Mucosa of descending colon (tissue), 3 donors: ENCODE results near the gene LIMS2. TPM values are rescaled to one million over a fixed set of nuclear protein-coding genes. Genes with fewer than 3 reads are reported as not detected.

ENCODE experiments used
- ATAC-seq: fragments of 200-7000 bp; cut with Tn5 transposase; one replicate; pipeline ENCODE4 v1.9.1; 2020; ENCODE audit warnings: mild to moderate bottlenecking, moderate library complexity
- DNase-seq, 3 donors: peaks; one replicate each; pipeline ENCODE4 v3.0.0-alpha.2; 2020
- H3K36me3 ChIP-seq: fragments of 200-600 bp; one replicate; pipeline ENCODE4 v1.8.0; 2021; ENCODE audit warnings: low read depth, mild to moderate bottlenecking
- H3K4me1 ChIP-seq: fragments of 200-600 bp; one replicate; pipeline ENCODE4 v1.8.0; 2021; ENCODE audit warnings: low read depth, mild to moderate bottlenecking
- H3K4me3 ChIP-seq: fragments of 200-600 bp; one replicate; pipeline ENCODE4 v1.8.0; 2021; ENCODE audit warnings: mild to moderate bottlenecking
- H3K9me3 ChIP-seq: fragments of 200-600 bp; one replicate; pipeline ENCODE4 v1.8.0; 2021; ENCODE audit warnings: mild to moderate bottlenecking
- CTCF ChIP-seq: fragments of 200-600 bp; IDR thresholded peaks from one replicate; pipeline ENCODE4 v1.8.0; 2022; ENCODE audit warnings: antibody characterized with exemption, mild to moderate bottlenecking
- intact Hi-C, 2 donors: fragments of 100-400 bp; cut with DNase I in 1 of 2; cut with micrococcal nuclease in 1 of 2; formaldehyde crosslinking; loops; one replicate each; pipeline versions ENCODE4 v1.11.0 to v1.11.1; 2022; cut with DNase I, micrococcal nuclease
- total RNA-seq, 3 donors: library from RNA; stranded (reverse); fragmentation: NEBNext Ultra II Directional in 2 of 3; extraction: Animal tissue kit (Norgen Biotek cat#: 25700) in 2 of 3; gene quantifications; one replicate each; pipeline versions ENCODE4 v1.2.1 to v1.2.4, GENCODE V29; 2021 to 2023
- donor health status: DM: no; HTN: no; CAD: no; lungs with moderate emphysema.
- donor health status: DM: no; HTN: no; CAD: no.
- donor health status: DM: no; HTN: yes; CAD: no.

The LIMS2 gene
- total RNA-seq, 3 donors from 2014 or later, result 12.5 to 478 (median 29.9) TPM

DNA sequence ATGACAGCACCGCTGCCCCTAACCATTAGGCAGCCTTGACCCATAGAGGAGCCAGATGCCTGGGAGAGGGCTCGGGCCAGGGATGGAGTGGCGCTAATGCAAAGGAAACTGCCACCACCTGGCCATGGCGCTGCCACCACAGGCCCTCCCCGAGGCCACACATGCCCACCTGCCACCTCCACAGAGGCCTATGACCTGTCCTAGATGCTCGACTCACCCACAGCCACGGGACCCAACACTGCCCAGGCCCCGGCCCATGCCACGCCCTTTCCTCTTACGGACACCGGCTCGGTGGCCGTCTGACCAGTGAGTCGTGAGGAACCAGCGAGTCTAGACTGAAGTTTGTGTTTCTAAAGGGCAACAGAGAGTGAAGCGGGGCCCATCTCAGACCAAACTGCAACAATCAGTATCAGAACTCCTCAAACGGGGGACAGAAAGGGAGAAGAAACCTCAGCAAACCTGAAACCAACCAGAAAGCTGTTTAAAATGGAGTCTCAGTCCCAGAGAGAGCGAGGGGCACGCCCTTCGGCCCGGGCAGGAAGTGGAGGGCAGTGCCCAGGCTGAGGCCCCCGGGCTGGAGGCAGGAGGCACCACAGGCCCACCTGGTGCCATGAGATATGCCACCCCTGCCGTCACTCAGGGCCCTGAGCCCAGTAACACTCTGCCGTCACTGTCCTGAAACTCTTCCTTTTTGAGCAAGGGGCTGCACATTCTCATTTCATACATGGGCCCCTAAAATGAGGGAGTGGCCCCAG, 28.7 kb downstream of the LIMS2 start:
- H3K4me1 ChIP-seq, result peaks cover 6% of the 10 kb centered on the region
- peak in 2 of 3 donors; percentile 16 to 46 for DNase-seq

DNA sequence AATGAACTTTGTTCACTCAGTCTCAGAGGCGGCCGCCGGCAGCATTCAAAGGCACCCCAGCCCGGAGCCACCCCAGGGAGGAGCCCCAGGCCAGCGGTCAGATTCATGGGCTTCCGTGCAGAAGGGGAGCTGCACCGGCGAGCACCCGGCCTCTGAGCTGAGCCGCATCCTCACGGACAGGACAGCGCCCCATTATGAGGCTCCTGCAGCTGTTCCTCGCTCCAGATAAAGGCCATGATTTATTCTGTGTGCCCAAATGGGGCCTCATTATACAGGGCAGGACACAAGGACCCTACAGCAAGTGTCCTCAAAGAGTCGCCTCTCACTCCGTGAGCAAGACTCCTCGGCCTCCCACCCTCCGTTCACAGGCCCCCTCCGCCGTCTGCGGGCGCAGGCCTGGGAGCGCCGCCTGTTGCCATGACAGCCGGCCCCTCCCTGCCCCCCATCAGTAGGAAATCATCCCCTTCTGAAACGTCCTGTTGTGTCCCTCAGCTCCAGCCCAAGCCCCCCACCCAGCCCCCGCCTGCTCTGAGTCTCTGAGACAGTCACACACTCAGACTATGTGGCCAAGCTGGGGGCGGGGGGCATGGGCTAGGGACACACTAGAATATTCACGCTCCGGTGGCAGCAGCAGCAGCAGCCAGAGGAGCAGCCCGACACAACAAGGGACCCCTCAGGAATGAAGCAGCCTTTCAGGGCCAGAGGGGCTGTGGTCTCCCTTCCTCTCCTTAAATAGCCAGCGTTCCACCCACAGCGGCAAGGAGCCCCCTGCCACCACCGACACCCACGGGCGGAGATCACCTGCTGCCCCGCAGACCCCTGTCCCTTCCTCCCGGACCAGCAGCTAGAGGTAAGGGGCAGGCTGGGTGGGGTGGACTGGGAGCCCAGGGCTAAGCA, 29.7 kb downstream of the LIMS2 start, which contains the start of gene GPR17:
Gene GPR17 (plus strand): TSS at position 759 of the 897 bp plus-strand sequence. CDS start 4,583 bp downstream, outside the sequence.
- H3K4me1 ChIP-seq, result peaks cover 6% of the 10 kb centered on the region

More for the DNA sequence above, 28.7 kb downstream of the LIMS2 start:
- Histone ChIP-seq H3K36me3 (no peaks in the 10 kb centered on the region), H3K9me3 (no peaks in the 10 kb centered on the region), H3K4me3 (no peak overlapping the region)
- ATAC-seq, result no peak
- intact Hi-C loops, result loop anchor here in 1 of 2 donors (10.0 kb wide), 1 partner anchor 48 kb away; no protein-coding TSS in a partner anchor
- TF ChIP-seq CTCF, result no peak

DNA sequence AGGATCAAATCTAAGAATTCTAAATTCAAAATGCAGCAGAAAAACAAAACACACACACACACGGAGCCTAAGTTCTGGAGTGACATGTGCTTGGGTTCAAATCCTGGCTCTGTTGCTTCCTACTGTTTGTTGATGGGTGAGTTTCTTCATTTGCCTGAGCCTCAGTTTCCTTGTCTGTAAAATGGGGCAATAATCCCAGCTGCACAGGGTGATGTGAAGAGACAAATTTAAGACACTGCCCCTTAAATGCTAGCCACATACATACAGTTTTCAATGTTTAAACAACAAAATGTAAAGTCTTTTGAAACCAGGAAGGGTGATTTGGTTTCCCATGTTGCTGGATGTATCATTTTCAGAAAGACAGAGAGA, 30.3 kb downstream of the LIMS2 start:
- Histone ChIP-seq H3K4me1 (peaks cover 6% of the 10 kb centered on the region), H3K9me3 (no peaks in the 10 kb centered on the region), H3K4me3 (no peak overlapping the region), H3K36me3 (no peaks in the 10 kb centered on the region)
- no peak for TF ChIP-seq CTCF
- DNase-seq (no peak), ATAC-seq (no peak)
- intact Hi-C loops, result loop anchor here in 1 of 2 donors (10.0 kb wide), 1 partner anchor 50 kb away; no protein-coding TSS in a partner anchor

More for the DNA sequence above, 29.7 kb downstream of the LIMS2 start, which contains the start of gene GPR17:
- no peaks in the 10 kb centered on the region for H3K9me3 ChIP-seq
- ATAC-seq (peak; percentile 14), DNase-seq (peak; percentile 36 to 51 (median 46))
- TF ChIP-seq CTCF, result no peak
- intact Hi-C loops, result loop anchor here in 1 of 2 donors (10.0 kb wide), 1 partner anchor 49 kb away; no protein-coding TSS in a partner anchor
- no peak within 1 kb of the TSS for H3K4me3 ChIP-seq
- H3K36me3 ChIP-seq, result no peaks in the 10 kb centered on the region

GRCh38 chr2:127644066-127645025, 31.0 kb downstream of the LIMS2 start:
- DNase-seq (peak in 1 of 3 donors; percentile 42), ATAC-seq (no peak)
- TF ChIP-seq CTCF, result no peak
- Histone ChIP-seq H3K4me3 (no peak overlapping the region), H3K4me1 (peaks cover 3% of the 10 kb centered on the region), H3K36me3 (no peaks in the 10 kb centered on the region), H3K9me3 (no peaks in the 10 kb centered on the region)
- intact Hi-C loops, result loop anchor here in 1 of 2 donors (10.0 kb wide), 1 partner anchor 50 kb away; no protein-coding TSS in a partner anchor
